ENCODE measurements around the gene DTNBP1. TPM values are rescaled to one million over a fixed set of nuclear protein-coding genes. Genes with fewer than 3 reads are reported as not detected.

The DTNBP1 gene
- total RNA-seq, 1 experiment from 2014 or later = 12.8 TPM

DNA sequence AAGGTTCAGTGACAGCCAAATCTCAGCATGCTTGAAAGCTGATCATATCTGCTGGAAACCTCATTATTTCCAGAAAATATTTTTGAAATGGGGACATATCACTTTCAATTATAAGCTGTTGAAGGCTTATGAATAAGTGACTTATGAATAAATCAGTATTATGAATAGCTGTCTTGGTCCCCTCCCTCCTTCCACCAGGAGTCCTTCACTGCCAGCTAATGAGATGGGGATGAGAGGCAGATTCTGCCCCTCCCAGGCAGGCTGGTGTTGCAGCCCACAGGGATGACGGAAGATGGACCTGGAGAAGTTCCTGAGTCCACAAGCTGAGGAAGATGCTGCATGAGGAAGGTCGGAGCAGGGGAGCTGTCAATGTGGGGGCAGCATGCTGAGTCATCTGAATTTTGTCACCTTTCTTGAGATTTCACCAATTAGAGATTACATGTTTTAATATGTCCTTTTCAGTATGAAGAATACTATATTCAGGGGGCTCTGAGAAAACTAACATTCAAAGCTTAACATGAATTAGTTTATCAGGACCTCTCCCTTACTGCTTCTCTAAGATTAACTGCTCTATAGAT is 112.2 kb downstream of the DTNBP1 start:
- H3K4me3 Mint-ChIP-seq (ENCODE audit: low read depth, unreplicated experiment) = no peak overlapping the region
- H3K27ac Mint-ChIP-seq (ENCODE audit: unreplicated experiment) = no peak overlapping the region
- intact Hi-C loops (cut with micrococcal nuclease; ENCODE audit: unreplicated experiment) = no loop called here
- no peaks in the 10 kb centered on the region for H3K36me3 Mint-ChIP-seq (ENCODE audit: insufficient read depth, unreplicated experiment)
- no TSS peak for BruUV-seq (replicated peaks)
- TF ChIP-seq, protein P1, sequence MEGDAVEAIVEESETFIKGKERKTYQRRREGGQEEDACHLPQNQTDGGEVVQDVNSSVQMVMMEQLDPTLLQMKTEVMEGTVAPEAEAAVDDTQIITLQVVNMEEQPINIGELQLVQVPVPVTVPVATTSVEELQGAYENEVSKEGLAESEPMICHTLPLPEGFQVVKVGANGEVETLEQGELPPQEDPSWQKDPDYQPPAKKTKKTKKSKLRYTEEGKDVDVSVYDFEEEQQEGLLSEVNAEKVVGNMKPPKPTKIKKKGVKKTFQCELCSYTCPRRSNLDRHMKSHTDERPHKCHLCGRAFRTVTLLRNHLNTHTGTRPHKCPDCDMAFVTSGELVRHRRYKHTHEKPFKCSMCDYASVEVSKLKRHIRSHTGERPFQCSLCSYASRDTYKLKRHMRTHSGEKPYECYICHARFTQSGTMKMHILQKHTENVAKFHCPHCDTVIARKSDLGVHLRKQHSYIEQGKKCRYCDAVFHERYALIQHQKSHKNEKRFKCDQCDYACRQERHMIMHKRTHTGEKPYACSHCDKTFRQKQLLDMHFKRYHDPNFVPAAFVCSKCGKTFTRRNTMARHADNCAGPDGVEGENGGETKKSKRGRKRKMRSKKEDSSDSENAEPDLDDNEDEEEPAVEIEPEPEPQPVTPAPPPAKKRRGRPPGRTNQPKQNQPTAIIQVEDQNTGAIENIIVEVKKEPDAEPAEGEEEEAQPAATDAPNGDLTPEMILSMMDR (IDR thresholded peaks at IDR 0.05; ENCODE audit: unreplicated experiment) = no peak
- H3K9me3 Mint-ChIP-seq (ENCODE audit: low read depth, unreplicated experiment) = no peaks in the 10 kb centered on the region
- CTCF ChIA-PET = no interaction called here
- H3K27me3 Mint-ChIP-seq (ENCODE audit: unreplicated experiment) = no peaks in the 10 kb centered on the region
- DNase-seq = no peak
- H3K4me1 Mint-ChIP-seq (ENCODE audit: low read depth, unreplicated experiment) = no peaks in the 10 kb centered on the region

DNA sequence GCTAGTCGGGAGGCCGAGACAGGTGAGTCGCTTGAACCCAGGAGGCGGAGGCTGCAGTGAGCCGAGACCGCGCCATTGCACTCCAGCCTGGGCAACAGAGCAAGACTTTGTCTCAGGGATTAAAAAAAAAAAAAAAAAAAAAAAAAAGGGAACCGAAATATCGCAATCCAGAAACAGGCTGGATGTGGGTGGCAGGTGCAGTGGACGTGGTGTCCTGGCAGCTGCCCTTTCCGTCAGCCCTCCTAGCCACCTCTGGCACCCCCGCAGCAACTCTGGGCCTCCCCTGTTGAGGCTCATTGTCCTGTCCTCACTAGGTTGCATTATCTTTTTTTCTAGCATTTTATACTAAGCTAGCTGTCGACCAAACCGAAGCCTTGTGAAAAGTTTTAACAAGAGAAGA is 113.5 kb downstream of the DTNBP1 start:
- H3K4me3 Mint-ChIP-seq (ENCODE audit: low read depth, unreplicated experiment) = no peak overlapping the region
- intact Hi-C loops (cut with micrococcal nuclease; ENCODE audit: unreplicated experiment) = no loop called here
- TF ChIP-seq, protein P1 (IDR thresholded peaks at IDR 0.05; ENCODE audit: unreplicated experiment) = no peak
- BruUV-seq (replicated peaks) = no TSS peak
- DNase-seq = no peak
- H3K9me3 Mint-ChIP-seq (ENCODE audit: low read depth, unreplicated experiment) = no peaks in the 10 kb centered on the region
- CTCF ChIA-PET = interaction anchor here (0.6 to 0.7 kb wide), 2 partner anchors 60 to 779 kb away, joined by 4 to 8 read pairs; no protein-coding TSS in a partner anchor
- no peaks in the 10 kb centered on the region for H3K4me1 Mint-ChIP-seq (ENCODE audit: low read depth, unreplicated experiment)
- no peak overlapping the region for H3K27ac Mint-ChIP-seq (ENCODE audit: unreplicated experiment)
- H3K27me3 Mint-ChIP-seq (ENCODE audit: unreplicated experiment) = no peaks in the 10 kb centered on the region
- no peaks in the 10 kb centered on the region for H3K36me3 Mint-ChIP-seq (ENCODE audit: insufficient read depth, unreplicated experiment)

DNA sequence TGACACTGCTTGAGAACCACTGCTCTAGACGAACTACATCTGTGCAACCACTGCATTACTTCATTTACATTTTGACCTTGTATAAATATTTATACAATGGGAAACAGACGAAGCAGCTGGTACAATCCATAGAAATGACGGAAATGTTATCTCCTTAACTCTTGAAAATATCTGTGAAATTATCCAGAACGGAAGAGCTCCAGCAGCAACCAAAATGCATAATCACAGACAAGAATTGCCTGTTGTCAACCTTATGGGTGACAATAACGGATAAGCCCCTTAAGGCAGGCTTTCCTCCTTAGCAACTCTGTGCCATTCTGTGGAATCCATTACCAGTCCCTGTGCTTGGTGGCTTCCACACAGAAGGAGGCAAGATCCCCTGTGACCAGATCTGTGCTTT is 115.4 kb downstream of the DTNBP1 start:
- H3K27ac Mint-ChIP-seq (ENCODE audit: unreplicated experiment) = no peak overlapping the region
- CTCF ChIA-PET = no interaction called here
- BruUV-seq (replicated peaks) = no TSS peak

DNA sequence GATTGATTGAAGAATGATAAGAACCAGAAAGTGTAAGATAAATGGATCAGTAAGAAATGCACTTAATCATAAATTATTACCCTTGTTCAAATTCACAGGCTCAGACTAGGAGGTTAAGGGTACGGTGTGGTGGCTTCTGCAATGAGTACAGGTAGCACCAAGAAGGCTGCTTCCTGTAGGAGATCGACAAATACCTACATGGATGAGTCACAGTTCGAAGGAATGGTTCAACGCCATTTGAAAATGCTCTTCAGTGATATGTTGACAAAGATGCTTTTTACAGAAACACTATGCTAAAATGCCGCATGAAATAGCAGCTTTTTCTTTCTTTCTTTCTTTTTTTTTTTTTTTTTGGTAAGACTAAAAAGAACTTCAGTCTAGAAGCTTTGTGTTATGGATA is 116.2 kb downstream of the DTNBP1 start:
- Mint-ChIP-seq H3K27ac (ENCODE audit: unreplicated experiment) (no peak overlapping the region), H3K9me3 (ENCODE audit: low read depth, unreplicated experiment) (peaks cover 5% of the 10 kb centered on the region), H3K4me1 (ENCODE audit: low read depth, unreplicated experiment) (peaks cover 8% of the 10 kb centered on the region), H3K27me3 (ENCODE audit: unreplicated experiment) (no peaks in the 10 kb centered on the region), H3K4me3 (ENCODE audit: low read depth, unreplicated experiment) (no peak overlapping the region), H3K36me3 (ENCODE audit: insufficient read depth, unreplicated experiment) (no peaks in the 10 kb centered on the region)
- intact Hi-C loops (cut with micrococcal nuclease; ENCODE audit: unreplicated experiment) = no loop called here
- TF ChIP-seq, protein P1 (IDR thresholded peaks at IDR 0.05; ENCODE audit: unreplicated experiment) = no peak
- DNase-seq = peak; percentile 7
- no TSS peak for BruUV-seq (replicated peaks)
- CTCF ChIA-PET = no interaction called here

More for the DNA sequence above, 115.4 kb downstream of the DTNBP1 start:
- TF ChIP-seq, protein P1 (IDR thresholded peaks at IDR 0.05; ENCODE audit: unreplicated experiment) = no peak
- Mint-ChIP-seq H3K4me3 (ENCODE audit: low read depth, unreplicated experiment) (no peak overlapping the region), H3K4me1 (ENCODE audit: low read depth, unreplicated experiment) (peaks cover 8% of the 10 kb centered on the region), H3K9me3 (ENCODE audit: low read depth, unreplicated experiment) (peaks cover 5% of the 10 kb centered on the region), H3K36me3 (ENCODE audit: insufficient read depth, unreplicated experiment) (no peaks in the 10 kb centered on the region), H3K27me3 (ENCODE audit: unreplicated experiment) (no peaks in the 10 kb centered on the region)
- intact Hi-C loops (cut with micrococcal nuclease; ENCODE audit: unreplicated experiment) = no loop called here
- no peak for DNase-seq
